Spleen (tissue), 11 donors: Measurements from ENCODE around the gene F11R. TPM values are rescaled to one million over a fixed set of nuclear protein-coding genes. Genes with fewer than 3 reads are reported as not detected.

Source experiments
- DNase-seq: peaks from one replicate; pipeline ENCODE4 v3.0.0-alpha.2; 2020
- H3K27ac ChIP-seq, 8 donors: fragments of 200-600 bp; sonication (generic) in 7 of 8; 1 replicate in 4 of 8; 2 replicates in 4 of 8; pipeline versions ENCODE4 v1.5.0 to v1.8.0; 2016 to 2021; ENCODE audit warnings: inconsistent platforms in 4 of 8, mild to moderate bottlenecking in 4 of 8, moderate library complexity in 1 of 8
- H3K27me3 ChIP-seq, 7 donors: fragments of 200-600 bp; sonication (generic) in 6 of 7; replicated peaks in 1 of 7; 1 replicate in 4 of 7; 2 replicates in 3 of 7; pipeline versions ENCODE4 v1.5.0 to v1.8.0; 2016 to 2021; ENCODE audit warnings: inconsistent platforms in 3 of 7, mild to moderate bottlenecking in 1 of 7
- H3K36me3 ChIP-seq, 6 donors: fragments of 200-600 bp; sonication (generic) in 5 of 6; 1 replicate in 4 of 6; 2 replicates in 2 of 6; pipeline versions ENCODE4 v1.5.0 to v1.8.0; 2016 to 2021; ENCODE audit warnings: inconsistent platforms in 2 of 6
- H3K4me1 ChIP-seq, 6 donors: fragments of 200-600 bp; sonication (generic) in 5 of 6; 1 replicate in 3 of 6; 2 replicates in 3 of 6; pipeline versions ENCODE4 v1.5.0 to v1.8.0; 2016 to 2021; ENCODE audit warnings: inconsistent platforms in 3 of 6
- H3K4me3 ChIP-seq, 8 donors: fragments of 200-600 bp; sonication (generic) in 7 of 8; 1 replicate in 4 of 8; 2 replicates in 4 of 8; pipeline versions ENCODE4 v1.5.0 to v1.8.0; 2016 to 2021; ENCODE audit warnings: inconsistent platforms in 4 of 8, mild to moderate bottlenecking in 4 of 8, moderate library complexity in 2 of 8
- H3K9me3 ChIP-seq, 8 donors: fragments of 200-600 bp; sonication (generic) in 7 of 8; 1 replicate in 4 of 8; 2 replicates in 4 of 8; pipeline versions ENCODE4 v1.5.0 to v1.8.0; 2016 to 2021; ENCODE audit warnings: inconsistent platforms in 4 of 8
- CTCF ChIP-seq, 11 experiments: fragments of 200-600 bp in 7 of 11; fragments of 450-650 bp in 4 of 11; sonication (generic) in 4 of 11; IDR thresholded peaks in 8 of 11; conservative IDR thresholded peaks in 3 of 11; 1 replicate in 7 of 11; 2 replicates in 4 of 11; pipeline versions ENCODE4 v1.4.0 to v1.8.0; 2016 to 2021; ENCODE audit warnings: antibody characterized with exemption in 11 of 11, inconsistent platforms in 4 of 11, mild to moderate bottlenecking in 1 of 11
- POLR2A ChIP-seq, 3 donors: fragments of 450-650 bp; IDR thresholded peaks; one replicate each; pipeline ENCODE4 v1.5.1; 2017; ENCODE audit warnings: antibody characterized with exemption in 3 of 3, mild to moderate bottlenecking in 1 of 3
- POLR2AphosphoS5 ChIP-seq, 3 donors: sonication (generic); formaldehyde crosslinking; IDR thresholded peaks; one replicate each; pipeline ENCODE4 v1.5.1; 2017; ENCODE audit warnings: antibody characterized with exemption in 3 of 3
- WGBS, 5 donors: extraction: QIAGEN DNeasy Blood & Tissue Kit in 3 of 5; methylation state at CpG; one replicate each; pipeline versions ENCODE4 v1.1.5 to v1.1.7; 2013 to 2018; 5-methylcytosine and 5-hydroxymethylcytosine counted together
- intact Hi-C: fragments of 100-400 bp; cut with DNase I; formaldehyde crosslinking; loops from one replicate; pipeline ENCODE4 v1.15.0; 2023; ENCODE audit warnings: low total_unique reads
- polyA plus RNA-seq, 3 donors: library from polyadenylated mRNA; stranded (reverse); fragments of 200-250 nt; gene quantifications; one replicate each; pipeline ENCODE4 v1.2.1, GENCODE V29; 2013
- total RNA-seq, 7 donors: library from RNA; depleted of rRNA in 3 of 7; stranded (reverse); fragments of >200 nt in 3 of 7; fragmentation: NEBNext Ultra II Directional in 4 of 7; extraction: Animal tissue kit (Norgen Biotek cat#: 25700) in 4 of 7; gene quantifications; one replicate each; pipeline versions ENCODE4 v1.1.0 to v1.2.1, GENCODE V29; 2016 to 2021
- donor health status: healthy with polysubstance abuse.
- donor health status: DM: no; HTN: no; CAD: no; lungs with moderate emphysema.
- donor health status: DM: no; HTN: no; CAD: no.
- donor health status: Bipolar disorder and iron deficiency.
- donor health status: healthy.
- donor health status: DM: no; HTN: no; CAD: no.
- donor health status: DM: yes; HTN: yes; CAD: no.

F11R gene
- total and polyA plus RNA-seq, 10 donors: 6.4 to 77.2 (median 50.8) TPM

- intact Hi-C loops: no loop called here
- TF ChIP-seq POLR2AphosphoS5 (IDR thresholded peaks at IDR 0.05): no peak
- TF ChIP-seq POLR2A (IDR thresholded peaks at IDR 0.05): no peak
- no peak for TF ChIP-seq CTCF (IDR thresholded peaks at IDR 0.05 in 8 of 11, conservative IDR thresholded peaks at IDR 0.05 in 3 of 11)
- DNase-seq: no peak
Observed at GRCh38 chr1:160987359-160988050, 33.4 kb downstream of the F11R start.

GRCh38 chr1:160985723-160986122 is 35.2 kb downstream of the F11R start:
- intact Hi-C loops: no loop called here
- WGBS, 5 donors: 84 to 92% (median 90%) methylated on average over 4 of the region's 4 CpGs
- Histone ChIP-seq H3K27ac (no peak overlapping the region), H3K36me3 (no peaks in the 10 kb centered on the region), H3K9me3 (no peaks in the 10 kb centered on the region), H3K4me1 (peaks cover 0 to 31% (median 20%) of the 10 kb centered on the region in 6 donors), H3K4me3 (no peak overlapping the region), H3K27me3 (peaks cover 0 to 26% (median 17%) of the 10 kb centered on the region in 7 donors)
- DNase-seq: no peak
- TF ChIP-seq POLR2A (IDR thresholded peaks at IDR 0.05) (no peak), CTCF (IDR thresholded peaks at IDR 0.05 in 8 of 11, conservative IDR thresholded peaks at IDR 0.05 in 3 of 11) (no peak), POLR2AphosphoS5 (IDR thresholded peaks at IDR 0.05) (no peak)

More at GRCh38 chr1:160987359-160988050, 33.4 kb downstream of the F11R start:
- peaks cover 0 to 9% (median 0%) of the 10 kb centered on the region in 7 donors for H3K27me3 ChIP-seq
- no peak overlapping the region for H3K27ac ChIP-seq
- H3K36me3 ChIP-seq: no peaks in the 10 kb centered on the region
- no peaks in the 10 kb centered on the region for H3K9me3 ChIP-seq
- peaks cover 0 to 14% (median 7%) of the 10 kb centered on the region in 6 donors for H3K4me1 ChIP-seq
- H3K4me3 ChIP-seq: no peak overlapping the region
- WGBS, 5 donors: 81 to 90% (median 89%) methylated on average over 8 of the region's 8 CpGs

- TF ChIP-seq POLR2AphosphoS5 (IDR thresholded peaks at IDR 0.05): no peak
- TF ChIP-seq POLR2A (IDR thresholded peaks at IDR 0.05): no peak
- TF ChIP-seq CTCF (IDR thresholded peaks at IDR 0.05 in 8 of 11, conservative IDR thresholded peaks at IDR 0.05 in 3 of 11): no peak
- H3K4me1 ChIP-seq: peaks cover 0 to 19% (median 13%) of the 10 kb centered on the region in 6 donors
- 3 to 7% (median 5%) methylated on average over 38 to 42 of the region's 42 CpGs for WGBS, 5 donors
- H3K4me3 ChIP-seq: peak overlapping the region; percentile 12 to 62 (median 23)
- DNase-seq: peak; percentile 75
- H3K27ac ChIP-seq: no peak overlapping the region
- no peaks in the 10 kb centered on the region for H3K9me3 ChIP-seq
- H3K36me3 ChIP-seq: no peaks in the 10 kb centered on the region
- intact Hi-C loops: no loop called here
- peaks cover 0 to 53% (median 18%) of the 10 kb centered on the region in 7 donors for H3K27me3 ChIP-seq
Observed at GRCh38 chr1:160981584-160982411, 39.2 kb downstream of the F11R start.

GRCh38 chr1:160979286-160979685 is 41.7 kb downstream of the F11R start:
- intact Hi-C loops: no loop called here
- WGBS, 5 donors: 88 to 98% (median 95%) methylated on average over 2 of the region's 2 CpGs

More at GRCh38 chr1:160979286-160979685, 41.7 kb downstream of the F11R start:
- no peak overlapping the region for H3K4me3 ChIP-seq
- H3K27me3 ChIP-seq: peaks cover 0 to 53% (median 18%) of the 10 kb centered on the region in 7 donors
- no peak overlapping the region for H3K27ac ChIP-seq
- TF ChIP-seq POLR2AphosphoS5 (IDR thresholded peaks at IDR 0.05) (no peak), POLR2A (IDR thresholded peaks at IDR 0.05) (no peak), CTCF (IDR thresholded peaks at IDR 0.05 in 8 of 11, conservative IDR thresholded peaks at IDR 0.05 in 3 of 11) (no peak)
- peaks cover 0 to 19% (median 13%) of the 10 kb centered on the region in 6 donors for H3K4me1 ChIP-seq
- no peaks in the 10 kb centered on the region for H3K36me3 ChIP-seq
- DNase-seq: no peak
- H3K9me3 ChIP-seq: no peaks in the 10 kb centered on the region
